Heart right ventricle (tissue), 16 donors: ENCODE measurements around the gene CKAP2L. TPM values are rescaled to one million over a fixed set of nuclear protein-coding genes. Genes with fewer than 3 reads are reported as not detected.
"Not testable (repeated sequence)": the region's sequence is repeated elsewhere in the genome, so short reads cannot be mapped to it uniquely, and the experiment has no call there.

Source experiments
- ATAC-seq, 8 donors: fragments of 200-7000 bp; cut with Tn5 transposase; one replicate each; pipeline ENCODE4 v1.9.1; 2020; ENCODE audit warnings: mild to moderate bottlenecking in 8 of 8, moderate library complexity in 8 of 8, moderate number of reproducible peaks in 1 of 8
- DNase-seq, 2 donors: peaks; one replicate each; pipeline ENCODE4 v3.0.0-alpha.2; 2020
- H3K27ac ChIP-seq, 10 donors: fragments of 200-600 bp; sonication (generic) in 2 of 10; one replicate each; pipeline versions ENCODE4 v1.5.0 to v1.8.0; 2020 to 2022; ENCODE audit warnings: mild to moderate bottlenecking in 3 of 10
- H3K27me3 ChIP-seq, 7 donors: fragments of 200-600 bp; one replicate each; pipeline ENCODE4 v1.8.0; 2021 to 2022; ENCODE audit warnings: mild to moderate bottlenecking in 2 of 7
- H3K36me3 ChIP-seq, 9 donors: fragments of 200-600 bp; sonication (generic) in 1 of 9; one replicate each; pipeline versions ENCODE4 v1.5.0 to v1.8.0; 2020 to 2022; ENCODE audit warnings: mild to moderate bottlenecking in 2 of 9
- H3K4me1 ChIP-seq, 9 donors: fragments of 200-600 bp; sonication (generic) in 1 of 9; one replicate each; pipeline versions ENCODE4 v1.5.0 to v1.8.0; 2020 to 2022; ENCODE audit warnings: mild to moderate bottlenecking in 4 of 9
- H3K4me3 ChIP-seq, 10 donors: fragments of 200-600 bp; sonication (generic) in 2 of 10; one replicate each; pipeline versions ENCODE4 v1.5.0 to v1.8.0; 2020 to 2022; ENCODE audit warnings: mild to moderate bottlenecking in 7 of 10, moderate library complexity in 2 of 10
- H3K9me3 ChIP-seq, 11 donors: fragments of 200-600 bp in 10 of 11; sonication (generic) in 2 of 11; one replicate each; pipeline versions ENCODE4 v1.5.0 to v1.8.0; 2013 to 2022; ENCODE audit warnings: mild to moderate bottlenecking in 2 of 11, control low read depth in 1 of 11, moderate library complexity in 1 of 11
- CTCF ChIP-seq, 9 donors: fragments of 200-600 bp; sonication (generic) in 2 of 9; IDR thresholded peaks; one replicate each; pipeline versions ENCODE4 v1.5.0 to v1.8.0; 2021 to 2022; ENCODE audit warnings: antibody characterized with exemption in 9 of 9, mild to moderate bottlenecking in 5 of 9, moderate library complexity in 1 of 9
- WGBS, 2 donors: extraction: QIAGEN DNeasy Blood & Tissue Kit; methylation state at CpG; one replicate each; pipeline ENCODE4 v1.1.7; 2013; ENCODE audit warnings: inconsistent platforms in 1 of 2; 5-methylcytosine and 5-hydroxymethylcytosine counted together
- intact Hi-C, 10 donors: fragments of 100-400 bp; cut with DNase I; formaldehyde crosslinking; loops; one replicate each; pipeline versions ENCODE4 v1.11.1 to v1.14.2; 2022
- polyA plus RNA-seq, 2 donors: library from polyadenylated mRNA; stranded (reverse); fragments of 200-250 nt; gene quantifications; one replicate each; pipeline ENCODE4 v1.2.3, GENCODE V29; 2013
- total RNA-seq, 10 donors: library from RNA; stranded (reverse); fragmentation: NEBNext Ultra II Directional in 3 of 10; extraction: Animal tissue kit (Norgen Biotek cat#: 25700) in 3 of 10; gene quantifications; one replicate each; pipeline versions ENCODE4 v1.2.1 to v1.2.4, GENCODE V29; 2021 to 2023
- donor health status: Arrhythmogenic right ventricular cardiomyopathy.
- donor health status: ischemic (EF 13 %, LVEDD 7.1; RV severe dilation, severe dysfunction).
- donor health status: healthy with polysubstance abuse.
- donor health status: DM: no; HTN: yes; CAD: no.
- donor health status: DM: no; HTN: no; CAD: no.
- donor health status: ischemic (EF 25% LVEDD 6.9; RV normal size, moderate dysfunction).
- donor health status: ischemic (EF 25% LVEDD 5.7; RV mildly dilated, moderate dysfunction).
- donor health status: healthy.
- donor health status: DM: yes; HTN: yes; CAD: no.
- donor health status: Ischemic cardiomyopathy.
- donor health status: ischemic (EF 35%, LVEDD 5.7; RV mildly dilated, moderate dysfunction).
- donor health status: nonischemic (EF 11% LVEDD 7.7; RV severe dilation, severe dysfunction).
- donor health status: DM: yes; HTN: yes; CAD: no.
- donor health status: PGD.
- donor health status: ischemic (EF 29% LVEDD 5.4; RV normal size, mild dysfunction).
- donor health status: nonischemic (EF 23%, LVEDD 6.1; RV moderate dilation, normal function).

Gene CKAP2L
- total and polyA plus RNA-seq, 12 donors = 0.03 to 1.8 (median 0.44) TPM; not detected in 5

- Histone ChIP-seq H3K27ac (no peak overlapping the region), H3K36me3 (no peaks in the 10 kb centered on the region), H3K9me3 (no peaks in the 10 kb centered on the region), H3K27me3 (peaks cover 0 to 14% (median 0%) of the 10 kb centered on the region in 7 donors), H3K4me1 (peaks cover 0 to 31% (median 0%) of the 10 kb centered on the region in 9 donors), H3K4me3 (no peak overlapping the region)
- 73 to 91% methylated on average over 3 of the region's 3 CpGs for WGBS, 2 donors
- no peak for TF ChIP-seq CTCF (IDR thresholded peaks at IDR 0.05)
- no peak for ATAC-seq
- no peak for DNase-seq
- intact Hi-C loops = no loop called here
These were observed 51.9 kb downstream of the CKAP2L start for GRCh38 chr2:112712465-112712864.

GRCh38 chr2:112710956-112711750, 53.3 kb downstream of the CKAP2L start:
- Histone ChIP-seq H3K27me3 (peaks cover 0 to 23% (median 0%) of the 10 kb centered on the region in 7 donors), H3K4me1 (peaks cover 0 to 44% (median 0%) of the 10 kb centered on the region in 9 donors), H3K9me3 (no peaks in the 10 kb centered on the region), H3K4me3 (no peak overlapping the region), H3K36me3 (no peaks in the 10 kb centered on the region), H3K27ac (no peak overlapping the region)
- ATAC-seq (no peak), DNase-seq (no peak)
- intact Hi-C loops = no loop called here
- no peak for TF ChIP-seq CTCF (IDR thresholded peaks at IDR 0.05)
- WGBS, 2 donors = 87 to 89% methylated on average over 9 of the region's 9 CpGs

GRCh38 chr2:112709703-112710102, 54.7 kb downstream of the CKAP2L start:
- Histone ChIP-seq H3K9me3 (no peaks in the 10 kb centered on the region), H3K4me3 (no peak overlapping the region), H3K36me3 (no peaks in the 10 kb centered on the region), H3K27ac (no peak overlapping the region), H3K4me1 (peaks cover 0 to 50% (median 0%) of the 10 kb centered on the region in 9 donors), H3K27me3 (peaks cover 0 to 32% (median 2%) of the 10 kb centered on the region in 7 donors)
- no peak for ATAC-seq
- TF ChIP-seq CTCF (IDR thresholded peaks at IDR 0.05) = no peak
- 83 to 85% methylated on average over 6 of the region's 6 CpGs for WGBS, 2 donors
- DNase-seq = no peak
- intact Hi-C loops = no loop called here

- 60 to 61% methylated on average over 10 of the region's 10 CpGs for WGBS, 2 donors
- peak overlapping the region in 1 of 10 donors; percentile 72 for H3K27ac ChIP-seq
- no peaks in the 10 kb centered on the region for H3K9me3 ChIP-seq
- H3K36me3 ChIP-seq = no peaks in the 10 kb centered on the region
- H3K4me3 ChIP-seq = no peak overlapping the region
- ATAC-seq = no peak
- no peak for TF ChIP-seq CTCF (IDR thresholded peaks at IDR 0.05)
- peaks cover 0 to 50% (median 0%) of the 10 kb centered on the region in 9 donors for H3K4me1 ChIP-seq
- intact Hi-C loops = no loop called here
- DNase-seq = no peak
- H3K27me3 ChIP-seq = peaks cover 0 to 38% (median 2%) of the 10 kb centered on the region in 7 donors
These were observed 55.4 kb downstream of the CKAP2L start for GRCh38 chr2:112708968-112709367.

GRCh38 chr2:112706947-112707346, 57.5 kb downstream of the CKAP2L start:
- peaks cover 0 to 35% (median 2%) of the 10 kb centered on the region in 7 donors for H3K27me3 ChIP-seq
- H3K27ac ChIP-seq, DNase-seq, H3K4me3 ChIP-seq, intact Hi-C loops, H3K36me3 ChIP-seq, H3K9me3 ChIP-seq, ATAC-seq: not testable (repeated sequence)
- 89 to 91% methylated on average over 9 of the region's 9 CpGs for WGBS, 2 donors
- H3K4me1 ChIP-seq = peaks cover 0 to 40% (median 0%) of the 10 kb centered on the region in 9 donors
